Measurements from ENCODE around the gene OR52J3.

GRCh38 chr11:5059391-5059790 lies 13.1 kb downstream of the OR52J3 start, which contains the start of gene OR52E2:
- TF ChIP-seq CEBPB (IDR thresholded peaks at IDR 0.05; ENCODE audit: low read depth) (no peak), CTCF (IDR thresholded peaks at IDR 0.05 in 2 of 3, conservative IDR thresholded peaks at IDR 0.05 in 1 of 3; ENCODE audit: borderline replicate concordance in 1 of 3, insufficient read depth in 1 of 3, low read depth in 2 of 3, low read length in 2 of 3) (no peak), ATF3 (IDR thresholded peaks at IDR 0.05) (no peak), FOSL1 (IDR thresholded peaks at IDR 0.05; ENCODE audit: low read depth) (no peak), MAX (IDR thresholded peaks at IDR 0.05) (no peak), SIN3A (IDR thresholded peaks at IDR 0.05; ENCODE audit: low read depth) (no peak), EZH2 (IDR thresholded peaks at IDR 0.05) (no peak), POLR2A (IDR thresholded peaks at IDR 0.05; ENCODE audit: borderline replicate concordance, extremely low read depth, insufficient read depth, insufficient read length) (no peak), EZH2phosphoT487 (IDR thresholded peaks at IDR 0.05; ENCODE audit: borderline replicate concordance) (no peak), SP1 (IDR thresholded peaks at IDR 0.05; ENCODE audit: low read depth) (no peak)

Measured in HCT116 (cell line).